OCI-LY7 (cell line): Measurements from ENCODE around the gene PODN.

ENCODE experiments used
- EZH2phosphoT487 ChIP-seq: fragments of 200-600 bp; sonication (generic); IDR thresholded peaks from 2 replicates; pipeline ENCODE4 v1.6.1; 2018; ENCODE audit warnings: low read depth, borderline replicate concordance, mild to moderate bottlenecking, mixed run types, antibody characterized with exemption, low read length, moderate library complexity, mixed read lengths
- TF ChIP-seq, protein P1 (sequence below): fragments of 200-600 bp; sonication (generic); conservative IDR thresholded peaks from 2 replicates; pipeline ENCODE4 v1.5.1; 2014; ENCODE audit warnings: mild to moderate bottlenecking, antibody characterized with exemption, low read length, moderate library complexity, mixed read lengths

- TF ChIP-seq, protein P1, sequence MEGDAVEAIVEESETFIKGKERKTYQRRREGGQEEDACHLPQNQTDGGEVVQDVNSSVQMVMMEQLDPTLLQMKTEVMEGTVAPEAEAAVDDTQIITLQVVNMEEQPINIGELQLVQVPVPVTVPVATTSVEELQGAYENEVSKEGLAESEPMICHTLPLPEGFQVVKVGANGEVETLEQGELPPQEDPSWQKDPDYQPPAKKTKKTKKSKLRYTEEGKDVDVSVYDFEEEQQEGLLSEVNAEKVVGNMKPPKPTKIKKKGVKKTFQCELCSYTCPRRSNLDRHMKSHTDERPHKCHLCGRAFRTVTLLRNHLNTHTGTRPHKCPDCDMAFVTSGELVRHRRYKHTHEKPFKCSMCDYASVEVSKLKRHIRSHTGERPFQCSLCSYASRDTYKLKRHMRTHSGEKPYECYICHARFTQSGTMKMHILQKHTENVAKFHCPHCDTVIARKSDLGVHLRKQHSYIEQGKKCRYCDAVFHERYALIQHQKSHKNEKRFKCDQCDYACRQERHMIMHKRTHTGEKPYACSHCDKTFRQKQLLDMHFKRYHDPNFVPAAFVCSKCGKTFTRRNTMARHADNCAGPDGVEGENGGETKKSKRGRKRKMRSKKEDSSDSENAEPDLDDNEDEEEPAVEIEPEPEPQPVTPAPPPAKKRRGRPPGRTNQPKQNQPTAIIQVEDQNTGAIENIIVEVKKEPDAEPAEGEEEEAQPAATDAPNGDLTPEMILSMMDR: no peak
- TF ChIP-seq EZH2phosphoT487: no peak
Measured at GRCh38 chr1:53086491-53087070, 24.6 kb downstream of the PODN start.
